ENCODE results near the gene HMBS. TPM values are rescaled to one million over a fixed set of nuclear protein-coding genes. Genes with fewer than 3 reads are reported as not detected.

The HMBS gene
- total and polyA plus RNA-seq, 5 experiments from 2014 or later = 6.9 to 32.7 (median 20.0) TPM

DNA sequence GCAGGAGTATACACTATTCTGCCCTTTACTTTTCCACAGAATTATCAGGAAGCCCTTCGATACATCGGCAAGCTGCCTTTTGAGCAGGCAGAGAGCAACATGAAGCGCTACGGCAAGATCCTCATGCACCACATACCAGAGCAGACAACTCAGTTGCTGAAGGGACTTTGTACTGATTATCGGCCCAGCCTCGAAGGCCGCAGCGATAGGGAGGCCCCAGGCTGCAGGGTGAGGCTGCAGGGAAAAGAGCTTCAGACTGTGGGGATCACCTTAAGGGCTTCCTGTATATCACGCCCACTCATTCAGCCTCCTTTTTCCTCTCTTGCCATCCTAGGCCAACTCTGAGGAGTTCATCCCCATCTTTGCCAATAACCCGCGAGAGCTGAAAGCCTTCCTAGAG, 6.8 kb upstream of the HMBS start:
- Mint-ChIP-seq H3K27ac (peak overlapping the region in 1 of 10 donors; percentile 79), H3K4me1 (peaks cover 1 to 4% (median 3%) of the 10 kb centered on the region in 4 donors), H3K4me3 (no peak overlapping the region), H3K9me3 (no peaks in the 10 kb centered on the region), H3K36me3 (peaks cover 0 to 87% (median 19%) of the 10 kb centered on the region in 3 donors), H3K27me3 (no peaks in the 10 kb centered on the region)
- ATAC-seq (no peak), DNase-seq (no peak)
- POLR2A ChIA-PET = interaction anchor here (0.5 kb wide), 1 partner anchor 176 kb away, joined by 3 read pairs; no protein-coding TSS in a partner anchor

DNA sequence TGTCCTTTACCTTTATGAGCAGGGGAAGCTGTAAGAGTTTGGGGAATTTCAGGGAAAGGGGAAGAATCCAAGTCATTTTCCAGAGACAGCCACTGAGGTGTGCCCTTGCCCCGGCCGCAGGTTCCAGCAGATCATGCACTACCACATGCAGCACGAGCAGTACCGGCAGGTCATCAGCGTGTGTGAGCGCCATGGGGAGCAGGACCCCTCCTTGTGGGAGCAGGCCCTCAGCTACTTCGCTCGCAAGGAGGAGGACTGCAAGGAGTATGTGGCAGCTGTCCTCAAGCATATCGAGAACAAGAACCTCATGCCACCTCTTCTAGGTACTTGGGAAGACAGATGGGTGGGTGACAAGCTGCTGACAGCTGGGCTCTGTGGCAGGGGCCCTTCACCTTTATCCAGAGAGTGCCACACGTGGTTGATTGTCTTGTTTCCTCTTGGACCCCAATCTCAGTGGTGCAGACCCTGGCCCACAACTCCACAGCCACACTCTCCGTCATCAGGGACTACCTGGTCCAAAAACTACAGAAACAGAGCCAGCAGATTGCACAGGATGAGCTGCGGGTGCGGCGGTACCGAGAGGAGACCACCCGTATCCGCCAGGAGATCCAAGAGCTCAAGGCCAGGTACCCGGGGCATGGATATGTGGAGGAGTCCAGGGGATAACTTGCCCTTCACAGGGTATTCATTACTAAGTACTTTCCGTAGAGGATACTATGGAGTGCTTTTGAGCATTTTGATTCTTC, 5.8 kb upstream of the HMBS start:
- peaks cover 0 to 77% (median 14%) of the 10 kb centered on the region in 3 donors for H3K36me3 Mint-ChIP-seq
- no peaks in the 10 kb centered on the region for H3K27me3 Mint-ChIP-seq
- H3K4me1 Mint-ChIP-seq = no peaks in the 10 kb centered on the region

GRCh38 chr11:119081682-119082260, 2.9 kb upstream of the HMBS start:
- Mint-ChIP-seq H3K36me3 (peaks cover 0 to 58% (median 14%) of the 10 kb centered on the region in 3 donors), H3K27me3 (no peaks in the 10 kb centered on the region)

More for the DNA sequence above, 5.8 kb upstream of the HMBS start:
- H3K9me3 Mint-ChIP-seq = no peaks in the 10 kb centered on the region
- DNase-seq (no peak), ATAC-seq (no peak)
- H3K27ac Mint-ChIP-seq = peak overlapping the region in 2 of 10 donors; percentile 18 to 24
- no peak overlapping the region for H3K4me3 Mint-ChIP-seq
- POLR2A ChIA-PET = interaction anchor here (0.7 to 1.7 kb wide), 3 partner anchors 11 to 373 kb away, joined by 3 to 5 read pairs (median 5); partner anchors contain the start of gene VPS11

GRCh38 chr11:119085437-119085847, 761 bp downstream of the HMBS start:
- Mint-ChIP-seq H3K4me1 (peaks cover 5 to 34% (median 25%) of the 10 kb centered on the region in 4 donors), H3K27ac (peak overlapping the region; percentile 90 to 97 (median 96)), H3K36me3 (peaks cover 0 to 21% (median 7%) of the 10 kb centered on the region in 3 donors), H3K27me3 (no peaks in the 10 kb centered on the region), H3K9me3 (no peaks in the 10 kb centered on the region), H3K4me3 (peak overlapping the region; percentile 87 to 97 (median 94))
- POLR2A ChIA-PET = interaction anchor here (0.6 to 3.3 kb wide), 24 partner anchors 9 to 1150 kb away, joined by 3 to 41 read pairs (median 5); partner anchors contain the start of genes C2CD2L, CENATAC, DPAGT1 and HINFP
- DNase-seq (peak in 2 of 10 donors; percentile 27), ATAC-seq (peak in 1 of 2 donors; percentile 9)

More at GRCh38 chr11:119081682-119082260, 2.9 kb upstream of the HMBS start:
- POLR2A ChIA-PET = interaction anchor here (0.8 to 1.5 kb wide), 5 partner anchors 10 to 20 kb away, joined by 3 to 8 read pairs (median 5); partner anchors contain the start of genes DPAGT1 and VPS11
- ATAC-seq (no peak), DNase-seq (no peak)
- Mint-ChIP-seq H3K27ac (peak overlapping the region in 4 of 10 donors; percentile 13 to 58 (median 49)), H3K4me3 (no peak overlapping the region), H3K9me3 (no peaks in the 10 kb centered on the region), H3K4me1 (peaks cover 5 to 20% (median 16%) of the 10 kb centered on the region in 4 donors)

DNA sequence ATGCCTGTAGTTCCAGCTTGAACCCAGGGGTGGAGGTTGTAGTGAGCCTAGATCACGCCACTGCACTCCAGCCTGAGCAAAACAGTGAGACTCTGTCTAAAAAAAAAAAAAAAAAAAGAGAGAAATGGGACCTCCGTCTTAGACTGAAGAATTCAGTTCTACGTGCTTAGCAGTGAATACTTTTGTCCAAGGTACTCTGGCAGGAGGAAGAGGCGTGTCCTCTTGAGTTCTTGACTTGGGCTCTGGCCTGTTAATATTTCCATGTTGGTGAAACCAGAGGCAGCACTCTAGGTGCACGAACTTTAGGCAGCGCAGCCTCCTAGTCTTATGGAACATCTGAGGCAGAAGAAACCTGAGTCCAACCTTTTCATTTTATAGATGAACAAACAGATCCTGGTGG, 2.4 kb downstream of the HMBS start:
- no peak for DNase-seq
- peaks cover 5 to 36% (median 25%) of the 10 kb centered on the region in 4 donors for H3K4me1 Mint-ChIP-seq
- peak overlapping the region in 1 of 10 donors; percentile 55 for H3K27ac Mint-ChIP-seq
- no peaks in the 10 kb centered on the region for H3K27me3 Mint-ChIP-seq
- no peaks in the 10 kb centered on the region for H3K9me3 Mint-ChIP-seq
- H3K4me3 Mint-ChIP-seq = peak overlapping the region in 2 of 10 donors; percentile 32 to 33
- H3K36me3 Mint-ChIP-seq = peaks cover 0 to 7% (median 4%) of the 10 kb centered on the region in 3 donors
- POLR2A ChIA-PET = interaction anchor here (0.7 to 2.6 kb wide), 3 partner anchors 12 to 28 kb away, joined by 3 to 18 read pairs (median 3); no protein-coding TSS in a partner anchor
- no peak for ATAC-seq

DNA sequence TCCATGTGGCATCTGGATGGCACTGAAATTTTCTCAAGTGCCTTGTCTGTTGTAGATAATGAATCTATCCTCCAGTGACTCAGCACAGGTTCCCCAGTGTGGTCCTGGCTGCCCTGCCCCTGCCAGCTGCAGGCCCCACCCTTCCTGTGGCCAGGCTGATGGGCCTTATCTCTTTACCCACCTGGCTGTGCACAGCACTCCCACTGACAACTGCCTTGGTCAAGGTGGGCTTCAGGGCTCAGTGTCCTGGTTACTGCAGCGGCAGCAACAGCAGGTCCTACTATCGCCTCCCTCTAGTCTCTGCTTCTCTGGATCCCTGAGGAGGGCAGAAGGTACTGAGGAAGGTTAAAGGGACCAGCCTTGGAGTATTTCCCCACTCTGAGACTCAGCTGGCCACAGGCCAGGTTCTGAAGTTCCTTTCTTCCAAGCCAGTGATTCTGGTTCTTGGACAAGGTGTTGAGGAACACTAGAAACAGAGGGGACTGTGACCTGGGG, 3.1 kb downstream of the HMBS start:
- no peak for DNase-seq
- Mint-ChIP-seq H3K36me3 (peaks cover 0 to 6% (median 4%) of the 10 kb centered on the region in 3 donors), H3K4me3 (no peak overlapping the region), H3K4me1 (peaks cover 8 to 43% (median 27%) of the 10 kb centered on the region in 4 donors), H3K27ac (peak overlapping the region in 2 of 10 donors; percentile 27 to 79), H3K9me3 (no peaks in the 10 kb centered on the region), H3K27me3 (no peaks in the 10 kb centered on the region)
- POLR2A ChIA-PET = interaction anchor here (0.5 to 1.0 kb wide), 2 partner anchors 20 to 82 kb away, joined by 3 read pairs; no protein-coding TSS in a partner anchor
- ATAC-seq = no peak

DNA sequence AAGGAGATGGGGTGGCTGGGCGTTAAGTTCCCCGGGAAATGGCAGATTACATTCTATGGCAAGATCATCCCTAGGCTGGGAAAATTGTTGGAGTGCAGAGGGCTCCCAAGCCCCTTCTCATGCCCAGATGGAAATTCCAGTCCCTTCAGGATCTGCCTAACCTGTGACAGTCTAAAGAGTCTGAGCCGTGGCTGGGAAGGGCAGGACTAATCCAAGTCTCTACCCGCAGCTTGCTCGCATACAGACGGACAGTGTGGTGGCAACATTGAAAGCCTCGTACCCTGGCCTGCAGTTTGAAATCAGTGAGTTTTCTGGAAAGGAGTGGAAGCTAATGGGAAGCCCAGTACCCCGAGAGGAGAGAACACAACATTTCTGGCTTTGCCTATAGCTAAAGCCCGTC, 3.7 kb downstream of the HMBS start:
- H3K4me3 Mint-ChIP-seq = no peak overlapping the region
- POLR2A ChIA-PET = interaction anchor here (0.5 to 1.5 kb wide), 2 partner anchors 14 to 82 kb away, joined by 3 to 4 read pairs; no protein-coding TSS in a partner anchor
- H3K9me3 Mint-ChIP-seq = no peaks in the 10 kb centered on the region
- peaks cover 0 to 6% (median 4%) of the 10 kb centered on the region in 3 donors for H3K36me3 Mint-ChIP-seq
- ATAC-seq (no peak), DNase-seq (no peak)
- H3K4me1 Mint-ChIP-seq = peaks cover 10 to 48% (median 31%) of the 10 kb centered on the region in 4 donors
- H3K27ac Mint-ChIP-seq = peak overlapping the region in 2 of 10 donors; percentile 6 to 8
- H3K27me3 Mint-ChIP-seq = no peaks in the 10 kb centered on the region

DNA sequence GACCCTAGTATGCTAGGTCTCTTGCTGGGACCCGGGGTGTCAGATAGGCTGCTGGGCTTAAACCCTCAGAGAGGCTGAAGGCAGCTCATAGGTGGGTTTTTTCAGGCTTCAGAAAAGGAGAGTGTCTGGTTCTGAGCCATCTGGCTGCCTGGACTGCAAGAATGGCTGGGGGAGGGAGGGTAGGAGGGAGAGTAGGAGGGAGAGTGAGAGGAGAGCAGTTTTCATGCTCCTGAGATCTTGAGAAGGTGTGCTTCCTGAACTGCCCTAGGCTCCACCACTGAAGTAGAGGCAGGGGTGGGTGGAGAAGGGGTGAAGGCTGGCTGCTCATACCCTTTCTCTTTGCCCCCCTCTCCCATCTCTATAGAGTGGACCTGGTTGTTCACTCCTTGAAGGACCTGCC, 4.6 kb downstream of the HMBS start:
- POLR2A ChIA-PET = interaction anchor here (1.4 to 1.5 kb wide), 2 partner anchors 13 to 117 kb away, joined by 3 to 4 read pairs; partner anchors contain the start of gene CBL
- no peaks in the 10 kb centered on the region for H3K27me3 Mint-ChIP-seq
- H3K36me3 Mint-ChIP-seq = peaks cover 0 to 6% (median 4%) of the 10 kb centered on the region in 3 donors
- H3K27ac Mint-ChIP-seq = no peak overlapping the region
- ATAC-seq (no peak), DNase-seq (no peak)
- H3K9me3 Mint-ChIP-seq = no peaks in the 10 kb centered on the region
- peaks cover 10 to 53% (median 38%) of the 10 kb centered on the region in 4 donors for H3K4me1 Mint-ChIP-seq
- no peak overlapping the region for H3K4me3 Mint-ChIP-seq

DNA sequence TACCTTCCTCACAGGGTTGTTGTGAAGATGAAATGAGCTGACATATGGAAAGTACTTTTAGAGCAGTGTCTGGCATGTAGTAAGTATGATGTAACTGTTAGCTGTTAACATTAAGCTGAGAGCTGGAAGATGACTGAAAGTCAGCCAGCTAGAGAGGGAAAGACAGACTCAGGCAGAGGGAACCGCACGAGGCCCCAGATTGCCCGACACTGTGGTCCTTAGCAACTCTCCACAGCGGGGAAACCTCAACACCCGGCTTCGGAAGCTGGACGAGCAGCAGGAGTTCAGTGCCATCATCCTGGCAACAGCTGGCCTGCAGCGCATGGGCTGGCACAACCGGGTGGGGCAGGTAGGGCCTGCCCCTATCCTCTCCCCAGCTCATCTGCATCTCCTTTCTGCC, 6.5 kb downstream of the HMBS start:
- POLR2A ChIA-PET = interaction anchor here (0.6 to 1.2 kb wide), 5 partner anchors 11 to 61 kb away, joined by 3 to 4 read pairs (median 3); partner anchors contain the start of genes DPAGT1, HINFP, SLC37A4 and VPS11
- DNase-seq (no peak), ATAC-seq (no peak)
- Mint-ChIP-seq H3K4me1 (peaks cover 13 to 41% (median 32%) of the 10 kb centered on the region in 4 donors), H3K36me3 (peaks cover 0 to 6% (median 4%) of the 10 kb centered on the region in 3 donors), H3K27me3 (peaks cover 0 to 3% (median 0%) of the 10 kb centered on the region in 5 donors), H3K4me3 (no peak overlapping the region), H3K27ac (peak overlapping the region in 1 of 10 donors; percentile 54), H3K9me3 (no peaks in the 10 kb centered on the region)

GRCh38 chr11:119091966-119092879, 7.5 kb downstream of the HMBS start:
- H3K27ac Mint-ChIP-seq = peak overlapping the region in 5 of 10 donors; percentile 27 to 79 (median 47)
- POLR2A ChIA-PET = interaction anchor here (0.5 to 1.3 kb wide), 6 partner anchors 10 to 25 kb away, joined by 3 to 6 read pairs (median 4); partner anchors contain the start of genes DPAGT1 and VPS11
- H3K27me3 Mint-ChIP-seq = peaks cover 0 to 3% (median 0%) of the 10 kb centered on the region in 5 donors
- H3K4me1 Mint-ChIP-seq = peaks cover 18 to 39% (median 33%) of the 10 kb centered on the region in 4 donors
- no peak for DNase-seq
- H3K36me3 Mint-ChIP-seq = peaks cover 0 to 12% (median 4%) of the 10 kb centered on the region in 3 donors
- ATAC-seq = no peak
- H3K4me3 Mint-ChIP-seq = peak overlapping the region in 6 of 10 donors; percentile 22 to 55 (median 46)
- no peaks in the 10 kb centered on the region for H3K9me3 Mint-ChIP-seq
